Transverse colon (tissue), 4 donors: ENCODE results near the gene CYP2J2. TPM values are rescaled to one million over a fixed set of nuclear protein-coding genes. Genes with fewer than 3 reads are reported as not detected.

ENCODE experiments used
- DNase-seq: peaks from one replicate; pipeline ENCODE4 v3.0.0-alpha.2; 2019
- H3K27ac ChIP-seq, 4 donors: fragments of 200-600 bp; sonication (generic); 2 replicates each; pipeline ENCODE4 v1.5.1; 2016 to 2018; ENCODE audit warnings: inconsistent platforms in 4 of 4
- H3K27me3 ChIP-seq: fragments of 200-600 bp; sonication (generic); 2 replicates; pipeline ENCODE4 v1.5.1; 2017; ENCODE audit warnings: inconsistent platforms
- H3K36me3 ChIP-seq, 4 donors: fragments of 200-600 bp; sonication (generic); 2 replicates each; pipeline ENCODE4 v1.5.1; 2017 to 2019; ENCODE audit warnings: inconsistent platforms in 4 of 4
- H3K4me1 ChIP-seq, 4 donors: fragments of 200-600 bp; sonication (generic); 2 replicates each; pipeline ENCODE4 v1.5.1; 2017 to 2020; ENCODE audit warnings: inconsistent platforms in 4 of 4
- H3K4me3 ChIP-seq, 4 donors: fragments of 200-600 bp; sonication (generic); 1 replicate in 1 of 4; 2 replicates in 3 of 4; pipeline versions ENCODE4 v1.5.1 to v1.6.1; 2017 to 2019; ENCODE audit warnings: inconsistent platforms in 4 of 4
- H3K9me3 ChIP-seq, 2 donors: fragments of 200-600 bp; sonication (generic); 2 replicates each; pipeline ENCODE4 v1.5.1; 2017 to 2019; ENCODE audit warnings: inconsistent platforms in 2 of 2
- CTCF ChIP-seq, 5 experiments: fragments of 200-600 bp in 3 of 5; fragments of 450-650 bp in 2 of 5; sonication (generic) in 3 of 5; IDR thresholded peaks; 1 replicate in 2 of 5; 2 replicates in 3 of 5; pipeline ENCODE4 v1.5.1; 2016 to 2017; ENCODE audit warnings: antibody characterized with exemption in 5 of 5, inconsistent platforms in 3 of 5, mild to moderate bottlenecking in 2 of 5, moderate library complexity in 1 of 5
- EP300 ChIP-seq: sonication (generic); formaldehyde crosslinking; IDR thresholded peaks from one replicate; pipeline ENCODE4 v1.6.1; 2017; ENCODE audit warnings: antibody characterized with exemption, low read depth
- POLR2A ChIP-seq: fragments of 450-650 bp; IDR thresholded peaks from one replicate; pipeline ENCODE4 v1.6.1; 2016; ENCODE audit warnings: antibody characterized with exemption, mild to moderate bottlenecking, moderate library complexity
- POLR2AphosphoS5 ChIP-seq, 3 donors: sonication (generic); formaldehyde crosslinking; IDR thresholded peaks; one replicate each; pipeline ENCODE4 v1.6.1; 2016; ENCODE audit warnings: antibody characterized with exemption in 3 of 3
- WGBS, 2 donors: methylation state at CpG; one replicate each; pipeline ENCODE4 v1.1.5; 2018; ENCODE audit warnings: low coverage in 1 of 2; 5-methylcytosine and 5-hydroxymethylcytosine counted together
- in situ Hi-C, 4 donors: fragments of 200-750 bp; cut with MboI; loops; one replicate each; pipeline versions ENCODE4 v1.15.0 to v1.15.1; 2017; ENCODE audit warnings: low sequenced_read_pairs in 3 of 4, low pct_ligation_motif_present in 1 of 4, low pct_unique_long_range_greater_than_20kb in 1 of 4
- intact Hi-C: fragments of 100-400 bp; cut with DNase I; formaldehyde crosslinking; loops from one replicate; pipeline ENCODE4 v1.15.1; 2023; ENCODE audit warnings: low total_unique reads
- total RNA-seq, 4 donors: library from RNA; depleted of rRNA; stranded (reverse); fragments of >200 nt; gene quantifications; one replicate each; pipeline ENCODE4 v1.1.0, GENCODE V29; 2016

CYP2J2 gene
- total RNA-seq, 4 donors from 2014 or later = 21.7 to 61.9 (median 42.5) TPM

GRCh38 chr1:59908682-59909081 is 17.9 kb downstream of the CYP2J2 start:
- no peaks in the 10 kb centered on the region for H3K4me1 ChIP-seq
- no peak overlapping the region for H3K27ac ChIP-seq
- no peak for DNase-seq
- in situ Hi-C loops = no loop called here
- H3K27me3 ChIP-seq = no peaks in the 10 kb centered on the region
- intact Hi-C loops = no loop called here
- 68 to 78% methylated on average over 2 of the region's 2 CpGs for WGBS, 2 donors
- TF ChIP-seq CTCF (IDR thresholded peaks at IDR 0.05) (no peak), POLR2AphosphoS5 (IDR thresholded peaks at IDR 0.05) (peak in 1 of 3 donors; percentile 43)
- peaks cover 0 to 5% (median 0%) of the 10 kb centered on the region in 4 donors for H3K36me3 ChIP-seq
- H3K9me3 ChIP-seq = no peaks in the 10 kb centered on the region
- H3K4me3 ChIP-seq = no peak overlapping the region

GRCh38 chr1:59908084-59908483 is 18.5 kb downstream of the CYP2J2 start:
- intact Hi-C loops = no loop called here
- H3K36me3 ChIP-seq = peaks cover 0 to 5% (median 0%) of the 10 kb centered on the region in 4 donors
- no peak overlapping the region for H3K27ac ChIP-seq
- no peak for DNase-seq
- 80 to 100% methylated on average over 1 to 2 of the region's 2 CpGs for WGBS, 2 donors
- no peaks in the 10 kb centered on the region for H3K9me3 ChIP-seq
- no peaks in the 10 kb centered on the region for H3K27me3 ChIP-seq
- H3K4me1 ChIP-seq = no peaks in the 10 kb centered on the region
- H3K4me3 ChIP-seq = no peak overlapping the region
- TF ChIP-seq CTCF (IDR thresholded peaks at IDR 0.05) = no peak
- no peak for TF ChIP-seq POLR2A
- no peak for TF ChIP-seq POLR2AphosphoS5 (IDR thresholded peaks at IDR 0.05)
- TF ChIP-seq EP300 = no peak
- in situ Hi-C loops = no loop called here

GRCh38 chr1:59906931-59907330 is 19.6 kb downstream of the CYP2J2 start:
- WGBS, 2 donors = 65 to 79% methylated on average over 2 of the region's 2 CpGs
- Histone ChIP-seq H3K9me3 (no peaks in the 10 kb centered on the region), H3K27me3 (no peaks in the 10 kb centered on the region), H3K36me3 (peaks cover 0 to 5% (median 0%) of the 10 kb centered on the region in 4 donors), H3K27ac (no peak overlapping the region), H3K4me3 (no peak overlapping the region), H3K4me1 (no peaks in the 10 kb centered on the region)
- no peak for DNase-seq
- no peak for TF ChIP-seq CTCF (IDR thresholded peaks at IDR 0.05)
- no peak for TF ChIP-seq POLR2AphosphoS5 (IDR thresholded peaks at IDR 0.05)
- no peak for TF ChIP-seq EP300
- no peak for TF ChIP-seq POLR2A
- intact Hi-C loops (no loop called here), in situ Hi-C loops (no loop called here)

- intact Hi-C loops (no loop called here), in situ Hi-C loops (no loop called here)
- H3K27ac ChIP-seq = no peak overlapping the region
- no peaks in the 10 kb centered on the region for H3K27me3 ChIP-seq
- no peaks in the 10 kb centered on the region for H3K9me3 ChIP-seq
- no peaks in the 10 kb centered on the region for H3K4me1 ChIP-seq
- TF ChIP-seq CTCF (IDR thresholded peaks at IDR 0.05) (peak; percentile 32 to 43 (median 34)), POLR2A (no peak)
- H3K4me3 ChIP-seq = no peak overlapping the region
- no peaks in the 10 kb centered on the region for H3K36me3 ChIP-seq
- DNase-seq = no peak
- whole genome bisulfite sequencing, 2 donors = 28 to 38% methylated on average over 9 of the region's 9 CpGs
These were observed 23.3 kb downstream of the CYP2J2 start for GRCh38 chr1:59903141-59903754.
